NCI-H2196 (cell line): ENCODE data around the gene TBC1D8.

Source experiments
- DNase-seq: peaks from one replicate; lab custom pipeline; 2025; ENCODE audit not compliant: unreplicated experiment; lab: John Stamatoyannopoulos, UW

The TBC1D8 gene

DNA sequence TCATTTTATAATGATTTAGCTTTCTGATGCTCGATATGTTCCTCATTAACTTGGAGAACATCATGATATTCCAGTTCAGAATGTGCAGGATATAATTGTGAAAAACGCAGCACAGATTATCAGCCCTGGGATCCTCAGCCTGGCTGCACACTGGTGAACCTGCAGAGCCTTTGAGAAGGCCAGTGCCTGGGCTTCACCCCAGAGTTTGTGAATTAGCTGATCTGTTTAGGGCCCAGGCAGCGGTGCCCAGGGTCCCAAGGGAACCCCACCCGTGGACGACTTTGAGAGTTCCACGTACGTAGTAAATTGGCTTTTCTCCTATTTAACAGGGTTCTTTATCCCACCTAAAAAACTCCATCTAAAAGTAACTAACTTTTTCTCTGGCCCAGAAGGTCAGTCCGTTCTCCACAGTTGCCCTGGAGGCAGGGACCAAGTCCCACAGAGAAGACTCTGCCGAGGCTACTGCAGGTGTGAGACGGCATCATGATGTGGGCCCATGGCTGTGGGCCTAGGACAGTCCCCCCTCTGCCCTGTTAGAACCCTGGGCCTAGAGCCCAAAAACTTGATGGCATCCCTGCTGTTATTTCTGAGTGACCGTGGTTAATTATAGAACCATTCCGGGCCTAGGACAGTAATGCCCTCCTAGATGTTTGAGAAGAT is 188.7 kb downstream of the TBC1D8 start:
- no peak for DNase-seq

DNA sequence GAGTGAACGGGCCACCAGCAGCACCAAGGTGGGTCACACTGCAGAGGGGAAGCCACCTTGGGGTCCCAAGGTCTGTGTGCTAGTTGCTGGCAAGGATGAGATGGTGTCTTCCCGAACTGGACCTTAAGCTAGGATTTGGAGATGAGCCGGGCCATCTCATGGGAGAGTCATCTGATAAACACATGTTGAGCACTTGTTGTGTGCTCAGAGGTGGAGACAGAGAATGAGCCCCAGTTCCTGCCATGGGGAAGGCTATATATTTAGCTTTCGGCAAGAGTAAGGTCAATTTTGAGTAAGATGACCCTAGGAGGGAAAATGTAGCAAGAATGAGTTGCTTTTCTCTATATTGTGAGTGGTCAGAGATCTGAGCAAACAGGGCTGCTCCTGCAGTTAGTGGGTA is 190.5 kb downstream of the TBC1D8 start:
- no peak for DNase-seq

DNA sequence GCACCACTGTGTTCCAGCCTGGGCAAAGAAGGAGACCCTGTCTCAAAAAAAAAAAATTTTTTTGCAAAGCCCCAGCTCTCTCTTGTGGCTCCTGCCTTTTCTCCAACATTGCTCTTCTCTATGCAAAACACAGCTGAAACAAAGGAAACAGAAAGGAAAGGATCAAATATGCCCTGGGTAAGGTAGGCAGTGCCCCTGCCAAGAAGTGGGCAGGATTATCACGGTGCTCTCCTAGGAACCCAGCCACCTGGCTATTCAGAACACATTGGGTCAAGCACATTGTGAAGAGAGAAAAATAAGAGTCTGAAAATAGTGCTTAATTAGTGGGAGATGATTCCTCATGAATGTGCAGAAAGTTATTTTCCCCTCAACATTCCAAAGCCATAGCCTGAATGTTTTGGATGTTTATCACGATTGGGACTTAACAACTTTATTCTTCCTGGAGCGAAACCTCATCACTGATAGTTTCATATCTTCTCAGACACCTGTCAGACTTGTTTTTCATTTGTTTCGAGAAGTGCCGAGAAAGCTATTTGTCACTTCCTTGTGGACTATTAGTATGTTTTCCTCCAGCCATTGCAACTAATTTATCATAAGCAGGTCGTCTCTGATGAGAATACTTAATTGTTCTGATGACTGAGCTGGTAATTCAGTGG is 191.8 kb downstream of the TBC1D8 start:
- DNase-seq, result no peak

DNA sequence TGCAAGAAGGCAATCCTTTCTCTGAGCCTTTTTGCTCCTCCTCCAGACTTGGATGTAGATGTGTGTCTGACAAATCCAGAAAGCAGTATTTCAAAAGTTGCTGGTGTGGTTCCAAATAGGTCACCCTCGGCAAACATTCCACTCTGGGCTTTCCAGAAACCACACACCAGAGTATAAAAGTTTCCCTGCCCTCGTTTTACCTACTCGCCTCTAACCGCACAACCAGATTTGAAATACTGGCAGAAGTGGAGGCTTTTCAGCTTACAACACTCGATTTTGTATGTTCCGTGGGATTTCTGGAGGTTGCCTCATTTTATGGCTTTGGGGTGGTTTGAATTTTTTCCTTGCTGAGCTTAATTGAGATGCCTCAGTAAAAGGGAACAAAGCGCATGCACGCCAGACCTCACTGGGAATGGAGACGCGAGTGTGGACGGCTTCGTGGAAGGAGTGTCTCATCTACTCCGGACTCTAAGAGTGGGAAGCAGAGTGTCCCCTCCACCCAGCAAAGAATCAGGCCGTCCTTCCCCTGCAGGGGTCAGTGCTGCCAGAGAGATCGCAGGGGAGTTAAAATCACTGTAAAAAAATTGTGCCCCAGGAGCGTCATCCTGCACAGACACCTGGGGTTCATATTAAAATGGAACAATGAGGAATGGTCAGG is 193.1 kb downstream of the TBC1D8 start:
- no peak for DNase-seq
